Ovary (tissue), 9 donors: ENCODE results near the gene SHISA6. TPM values are rescaled to one million over a fixed set of nuclear protein-coding genes. Genes with fewer than 3 reads are reported as not detected.

Experiments
- DNase-seq, 5 donors: peaks; one replicate each; pipeline ENCODE4 v3.0.0-alpha.2; 2019 to 2020
- H3K27ac ChIP-seq, 2 donors: fragments of 200-600 bp; one replicate each; pipeline versions ENCODE4 v1.5.1 to v1.8.0; 2019 to 2022
- H3K27me3 ChIP-seq: fragments of 200-600 bp; one replicate; pipeline ENCODE4 v1.8.0; 2022
- H3K36me3 ChIP-seq: fragments of 200-600 bp; sonication (generic); one replicate; pipeline ENCODE4 v1.5.1; 2019
- H3K4me1 ChIP-seq: one replicate; pipeline ENCODE4 v1.8.1; 2013; ENCODE audit warnings: mild to moderate bottlenecking, moderate library complexity; ENCODE audit not compliant: insufficient read depth
- H3K4me3 ChIP-seq: fragments of 200-600 bp; sonication (generic); one replicate; pipeline ENCODE4 v1.5.1; 2017
- H3K9me3 ChIP-seq, 2 donors: fragments of 200-600 bp in 1 of 2; sonication (generic) in 1 of 2; one replicate each; pipeline versions ENCODE4 v1.5.1 to v1.8.1; 2013 to 2019; ENCODE audit warnings: mild to moderate bottlenecking in 1 of 2, moderate library complexity in 1 of 2
- CTCF ChIP-seq, 3 donors: fragments of 450-650 bp in 2 of 3; fragments of 200-600 bp in 1 of 3; IDR thresholded peaks; one replicate each; pipeline versions ENCODE4 v1.5.1 to v1.8.0; 2016 to 2022; ENCODE audit warnings: antibody characterized with exemption in 3 of 3, mild to moderate bottlenecking in 1 of 3
- EP300 ChIP-seq: sonication (generic); formaldehyde crosslinking; IDR thresholded peaks from one replicate; pipeline ENCODE4 v1.6.1; 2017; ENCODE audit warnings: antibody characterized with exemption
- POLR2A ChIP-seq: fragments of 450-650 bp; IDR thresholded peaks from one replicate; pipeline ENCODE4 v1.6.1; 2017; ENCODE audit warnings: antibody characterized with exemption, mild to moderate bottlenecking, moderate library complexity
- WGBS, 3 donors: extraction: QIAGEN DNeasy Blood & Tissue Kit in 1 of 3; methylation state at CpG; one replicate each; pipeline versions ENCODE4 v1.1.5 to v1.1.7; 2013 to 2017; 5-methylcytosine and 5-hydroxymethylcytosine counted together
- intact Hi-C, 4 donors: fragments of 100-400 bp; cut with DNase I; formaldehyde crosslinking; loops; one replicate each; pipeline versions ENCODE4 v1.11.0 to v1.15.1; 2022 to 2023
- polyA plus RNA-seq, 2 donors: library from polyadenylated mRNA; stranded (reverse); fragments of 200-250 nt in 1 of 2; fragments of 350-450 nt in 1 of 2; fragmentation: Illumina TruSeq in 1 of 2; extraction: RNeasy Lipid Tissue Mini Kit (QIAGEN cat#74804) in 1 of 2; gene quantifications; one replicate each; pipeline ENCODE4 v1.2.3, GENCODE V29; 2013 to 2014
- total RNA-seq, 7 donors: library from RNA; depleted of rRNA in 2 of 7; stranded (reverse); fragments of >200 nt in 2 of 7; fragmentation: NEBNext Ultra II Directional in 3 of 7; extraction: Animal tissue kit (Norgen Biotek cat#: 25700) in 3 of 7; gene quantifications; one replicate each; pipeline versions ENCODE4 v1.1.0 to v1.2.4, GENCODE V29; 2016 to 2023
- donor health status: DM: no; HTN: no; CAD: no; lungs with moderate emphysema.
- donor health status: DM: no; HTN: no; CAD: no.
- donor health status: Bipolar disorder and iron deficiency.
- donor health status: DM: yes; HTN: yes; CAD: no.
- donor health status: DM: no; HTN: no; CAD: no.
- donor health status: DM: yes; HTN: yes; CAD: no.

Gene SHISA6
- total and polyA plus RNA-seq, 9 donors = 0.10 to 1.5 (median 0.38) TPM

- Histone ChIP-seq H3K9me3 (no peaks in the 10 kb centered on the region), H3K27ac (no peak overlapping the region), H3K4me3 (no peak overlapping the region), H3K27me3 (no peaks in the 10 kb centered on the region), H3K36me3 (no peaks in the 10 kb centered on the region), H3K4me1 (no peaks in the 10 kb centered on the region)
- no peak for TF ChIP-seq EP300
- TF ChIP-seq CTCF (IDR thresholded peaks at IDR 0.05) = no peak
- no peak for TF ChIP-seq POLR2A
- intact Hi-C loops = no loop called here
- no peak for DNase-seq
- 77 to 89% (median 88%) methylated on average over 4 of the region's 4 CpGs for WGBS, 3 donors
Observed at GRCh38 chr17:11446316-11446715, 205.3 kb downstream of the SHISA6 start.

- DNase-seq = no peak
- intact Hi-C loops = no loop called here
- no peaks in the 10 kb centered on the region for H3K36me3 ChIP-seq
- no peaks in the 10 kb centered on the region for H3K27me3 ChIP-seq
- WGBS, 3 donors = 88 to 95% (median 93%) methylated on average over 7 of the region's 7 CpGs
- TF ChIP-seq CTCF (IDR thresholded peaks at IDR 0.05) (no peak), POLR2A (no peak), EP300 (no peak)
- H3K4me3 ChIP-seq = no peak overlapping the region
- H3K4me1 ChIP-seq = no peaks in the 10 kb centered on the region
- no peaks in the 10 kb centered on the region for H3K9me3 ChIP-seq
- H3K27ac ChIP-seq = no peak overlapping the region
Observed at GRCh38 chr17:11454096-11454495, 213.1 kb downstream of the SHISA6 start.

GRCh38 chr17:11458279-11458678 is 217.3 kb downstream of the SHISA6 start:
- Histone ChIP-seq H3K27me3 (no peaks in the 10 kb centered on the region), H3K4me3 (no peak overlapping the region), H3K4me1 (no peaks in the 10 kb centered on the region), H3K9me3 (no peaks in the 10 kb centered on the region), H3K36me3 (no peaks in the 10 kb centered on the region), H3K27ac (no peak overlapping the region)
- DNase-seq = no peak
- intact Hi-C loops = no loop called here
- TF ChIP-seq POLR2A (no peak), CTCF (IDR thresholded peaks at IDR 0.05) (no peak), EP300 (no peak)
- WGBS, 3 donors = 84 to 91% (median 87%) methylated on average over 4 of the region's 4 CpGs

- no peaks in the 10 kb centered on the region for H3K36me3 ChIP-seq
- WGBS, 3 donors = 27 to 40% (median 30%) methylated on average over 8 of the region's 8 CpGs
- TF ChIP-seq POLR2A = no peak
- no peak for TF ChIP-seq CTCF (IDR thresholded peaks at IDR 0.05)
- TF ChIP-seq EP300 = no peak
Observed at GRCh38 chr17:11459861-11460331, 218.9 kb downstream of the SHISA6 start.

More at GRCh38 chr17:11459861-11460331, 218.9 kb downstream of the SHISA6 start:
- Histone ChIP-seq H3K9me3 (no peaks in the 10 kb centered on the region), H3K27me3 (no peaks in the 10 kb centered on the region), H3K4me3 (no peak overlapping the region), H3K4me1 (no peaks in the 10 kb centered on the region), H3K27ac (no peak overlapping the region)
- DNase-seq = no peak
- intact Hi-C loops = no loop called here
